Prostate gland (tissue), 2 donors: ENCODE data around the gene CRTC3.

ENCODE experiments used
- POLR2A ChIP-seq: fragments of 450-650 bp; IDR thresholded peaks from one replicate; pipeline ENCODE4 v1.6.1; 2016; ENCODE audit warnings: antibody characterized with exemption, mild to moderate bottlenecking
- POLR2AphosphoS5 ChIP-seq: sonication (generic); formaldehyde crosslinking; IDR thresholded peaks from one replicate; pipeline ENCODE4 v1.6.1; 2017; ENCODE audit warnings: antibody characterized with exemption
- TF ChIP-seq, protein P1 (sequence below), 4 experiments: fragments of 200-600 bp in 2 of 4; fragments of 450-650 bp in 2 of 4; sonication (generic) in 2 of 4; IDR thresholded peaks; 1 replicate in 3 of 4; 2 replicates in 1 of 4; pipeline ENCODE4 v1.5.1; 2016 to 2019; ENCODE audit warnings: antibody characterized with exemption in 4 of 4, mild to moderate bottlenecking in 2 of 4, moderate library complexity in 2 of 4

DNA sequence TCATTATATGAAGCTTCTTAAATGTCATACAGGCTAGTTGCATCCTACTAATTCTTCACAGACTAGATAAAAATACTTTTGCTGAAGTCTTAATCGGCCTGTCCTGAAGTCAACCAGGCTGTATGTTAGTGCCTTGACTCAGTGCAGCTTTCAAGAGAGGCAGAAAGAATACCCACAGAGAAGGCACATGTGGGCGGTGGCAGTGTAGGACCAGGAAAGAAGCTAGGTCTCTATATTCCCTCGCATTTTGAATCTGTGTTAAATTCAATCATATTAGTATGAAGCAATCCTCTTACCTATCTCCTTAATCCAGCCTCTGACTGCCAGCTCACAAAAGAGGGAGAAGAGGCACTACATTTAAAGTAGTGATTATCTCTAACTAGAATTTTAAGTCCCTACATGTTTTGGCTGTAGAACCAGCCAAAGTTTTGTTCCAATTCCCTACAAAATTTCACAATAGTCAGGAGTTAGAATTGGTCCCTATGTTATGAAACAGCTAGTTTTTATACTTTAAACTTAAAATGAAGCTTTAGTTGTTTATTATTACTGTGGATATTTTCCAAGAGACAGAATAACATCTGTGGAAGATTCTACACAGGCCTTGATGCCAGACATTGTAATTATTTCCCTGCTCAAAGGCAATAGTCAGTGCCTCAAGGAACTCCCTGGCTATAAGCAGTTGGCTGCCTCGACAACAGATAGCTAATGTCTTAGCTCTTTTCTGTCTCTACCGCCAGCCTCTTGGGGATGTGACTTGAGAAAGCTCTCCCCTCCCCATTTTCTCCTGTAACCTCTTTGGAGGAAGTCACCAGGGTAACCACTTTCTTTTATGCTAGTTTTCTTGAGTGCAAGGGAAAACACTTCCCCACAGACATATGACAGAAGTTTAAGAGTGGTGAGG is 31.9 kb downstream of the CRTC3 start:
- TF ChIP-seq POLR2AphosphoS5: no peak
- TF ChIP-seq, protein P1, sequence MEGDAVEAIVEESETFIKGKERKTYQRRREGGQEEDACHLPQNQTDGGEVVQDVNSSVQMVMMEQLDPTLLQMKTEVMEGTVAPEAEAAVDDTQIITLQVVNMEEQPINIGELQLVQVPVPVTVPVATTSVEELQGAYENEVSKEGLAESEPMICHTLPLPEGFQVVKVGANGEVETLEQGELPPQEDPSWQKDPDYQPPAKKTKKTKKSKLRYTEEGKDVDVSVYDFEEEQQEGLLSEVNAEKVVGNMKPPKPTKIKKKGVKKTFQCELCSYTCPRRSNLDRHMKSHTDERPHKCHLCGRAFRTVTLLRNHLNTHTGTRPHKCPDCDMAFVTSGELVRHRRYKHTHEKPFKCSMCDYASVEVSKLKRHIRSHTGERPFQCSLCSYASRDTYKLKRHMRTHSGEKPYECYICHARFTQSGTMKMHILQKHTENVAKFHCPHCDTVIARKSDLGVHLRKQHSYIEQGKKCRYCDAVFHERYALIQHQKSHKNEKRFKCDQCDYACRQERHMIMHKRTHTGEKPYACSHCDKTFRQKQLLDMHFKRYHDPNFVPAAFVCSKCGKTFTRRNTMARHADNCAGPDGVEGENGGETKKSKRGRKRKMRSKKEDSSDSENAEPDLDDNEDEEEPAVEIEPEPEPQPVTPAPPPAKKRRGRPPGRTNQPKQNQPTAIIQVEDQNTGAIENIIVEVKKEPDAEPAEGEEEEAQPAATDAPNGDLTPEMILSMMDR (IDR thresholded peaks at IDR 0.05): no peak
- no peak for TF ChIP-seq POLR2A
